GM18517 (cell line): ENCODE results near the gene CDK11B.
A peak's percentile ranks its signal among the peaks of the same experiment; 100 is the strongest.
"Not testable (repeated sequence)": the region's sequence is repeated elsewhere in the genome, so short reads cannot be mapped to it uniquely, and the experiment has no call there.

Experiments used
- ATAC-seq: cut with Tn5 transposase; IDR thresholded peaks from one replicate; pipeline ENCODE4 v1.9.1; 2021; ENCODE audit warnings: mild to moderate bottlenecking, moderate library complexity; ENCODE audit not compliant: unreplicated experiment

Gene CDK11B

GRCh38 chr1:1683104-1683905 is 24.5 kb upstream of the CDK11B start:
- no peak for ATAC-seq

DNA sequence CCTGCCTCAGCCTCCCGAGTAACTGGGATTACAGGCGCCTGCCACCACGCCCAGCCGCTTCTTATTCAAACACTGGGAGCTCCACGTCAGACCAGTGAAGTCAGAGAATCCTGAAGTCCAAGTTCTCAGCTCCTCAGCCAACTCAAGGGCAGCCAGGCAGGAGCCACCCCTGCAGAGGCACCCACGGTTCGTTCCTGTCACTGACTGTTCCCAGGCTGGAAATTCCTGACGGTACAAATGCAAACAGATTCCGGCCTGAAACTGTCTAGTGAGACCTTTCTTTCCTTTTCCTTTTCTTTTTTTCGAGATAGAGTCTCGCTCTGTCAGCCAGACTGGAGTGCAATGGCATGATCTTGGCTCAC is 22.1 kb upstream of the CDK11B start:
- no peak for ATAC-seq

GRCh38 chr1:1680031-1680911 is 21.5 kb upstream of the CDK11B start:
- no peak for ATAC-seq

GRCh38 chr1:1678581-1679380 is 20.0 kb upstream of the CDK11B start:
- no peak for ATAC-seq

- ATAC-seq = peak; percentile 47
These were observed 19.1 kb upstream of the CDK11B start for GRCh38 chr1:1677718-1678580.

DNA sequence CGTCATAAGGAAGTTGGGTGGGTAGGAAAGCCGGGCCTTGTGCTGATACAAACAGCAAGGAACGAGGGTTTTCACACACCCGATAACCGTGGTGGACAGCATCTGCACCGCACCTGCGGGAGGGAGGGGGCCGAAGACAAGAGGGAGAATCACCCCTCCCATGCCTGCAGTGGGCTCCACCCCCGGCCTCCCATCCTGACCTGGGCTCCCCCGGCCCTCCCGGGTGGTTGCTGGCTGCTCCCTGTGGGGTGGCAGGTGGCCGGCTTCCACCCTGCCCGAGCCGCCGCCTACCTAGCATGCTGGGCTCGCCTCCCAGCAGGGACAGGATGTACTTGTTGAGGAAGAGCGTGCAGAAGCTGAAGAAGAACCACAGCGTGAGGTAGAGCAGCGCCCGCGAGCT is 17.3 kb upstream of the CDK11B start:
- not testable (repeated sequence) for ATAC-seq

DNA sequence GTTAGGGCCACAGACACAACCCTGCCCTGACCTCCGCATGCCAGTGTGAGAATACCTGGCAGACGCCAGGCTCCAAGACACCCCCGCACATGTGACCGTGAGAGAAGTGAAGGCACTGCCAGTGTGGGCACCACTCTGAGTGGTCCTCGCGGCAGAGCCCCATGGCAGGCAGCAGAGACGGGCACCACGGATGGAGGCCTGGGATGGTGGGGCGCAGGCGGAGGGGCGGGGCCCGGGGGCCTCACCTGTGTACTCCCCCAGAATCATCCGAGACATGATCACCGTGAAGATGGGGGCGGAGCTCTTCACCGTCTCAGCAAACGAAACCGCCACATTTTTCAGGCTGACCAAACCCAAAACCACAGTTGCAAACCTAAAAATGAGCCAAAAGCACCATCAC is 16.4 kb upstream of the CDK11B start:
- ATAC-seq = not testable (repeated sequence)

DNA sequence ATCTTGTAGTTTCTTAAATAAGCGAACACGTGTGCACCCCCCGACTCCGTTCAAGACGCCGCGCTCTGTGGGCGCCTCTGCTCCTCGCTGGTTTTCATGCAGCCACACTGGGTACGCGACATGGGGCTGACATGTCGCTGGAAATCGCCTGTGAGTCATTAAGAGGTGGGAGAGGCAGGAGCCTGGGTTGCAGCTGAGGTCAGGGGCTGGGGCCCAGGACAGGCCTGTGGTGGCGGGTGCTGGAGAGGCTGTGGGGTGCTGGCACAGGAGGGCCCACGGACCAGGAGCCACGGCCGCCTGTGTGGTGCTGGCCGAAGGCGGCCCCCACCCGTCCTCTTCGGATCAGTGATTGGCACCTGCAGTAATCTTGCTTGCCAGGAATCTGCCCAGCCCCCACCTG is 16.0 kb upstream of the CDK11B start:
- not testable (repeated sequence) for ATAC-seq

GRCh38 chr1:1672181-1672965 is 13.6 kb upstream of the CDK11B start:
- ATAC-seq = no peak

- ATAC-seq = no peak
These were observed 12.7 kb upstream of the CDK11B start for GRCh38 chr1:1671365-1672119.

DNA sequence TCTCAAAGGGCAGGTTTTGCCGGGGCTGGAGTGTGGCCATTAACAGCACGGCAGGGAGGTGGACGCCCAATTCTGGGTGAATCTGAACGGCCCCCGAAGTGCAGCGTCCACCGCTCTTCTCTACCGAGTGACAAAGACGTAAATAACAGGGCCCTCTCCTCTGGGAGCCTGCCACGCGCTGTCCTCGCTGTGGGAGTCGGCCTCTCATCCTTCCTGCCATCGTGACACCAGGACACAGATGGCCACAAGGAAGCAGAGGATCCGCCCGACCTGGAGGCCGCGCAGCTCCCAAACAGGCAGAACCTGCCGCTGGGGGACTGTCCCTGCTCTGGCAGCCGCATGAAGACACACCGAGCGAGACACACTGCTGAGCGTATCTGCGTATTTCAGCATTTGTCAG is 12.1 kb upstream of the CDK11B start:
- ATAC-seq = no peak

GRCh38 chr1:1669468-1670440 is 10.9 kb upstream of the CDK11B start:
- no peak for ATAC-seq

- no peak for ATAC-seq
These were observed 7.7 kb upstream of the CDK11B start for GRCh38 chr1:1666526-1666925.

- ATAC-seq = no peak
These were observed 7.0 kb upstream of the CDK11B start for GRCh38 chr1:1665815-1666251.

- no peak for ATAC-seq
These were observed 6.4 kb upstream of the CDK11B start for GRCh38 chr1:1664941-1665814.

- ATAC-seq = not testable (repeated sequence)
These were observed 5.5 kb upstream of the CDK11B start for GRCh38 chr1:1664318-1664717.
